GM10266 (cell line): ENCODE results near the gene RECQL.

Experiments
- DNase-seq: peaks from one replicate; pipeline ENCODE4 v3.0.0; 2012; ENCODE audit errors: extremely low spot score
- CTCF ChIP-seq: IDR thresholded peaks from 2 replicates; pipeline ENCODE4 v1.5.1; 2012; ENCODE audit warnings: mild to moderate bottlenecking, low read depth; ENCODE audit not compliant: control insufficient read depth, insufficient read depth; ENCODE audit errors: missing control alignments

Gene RECQL

DNA sequence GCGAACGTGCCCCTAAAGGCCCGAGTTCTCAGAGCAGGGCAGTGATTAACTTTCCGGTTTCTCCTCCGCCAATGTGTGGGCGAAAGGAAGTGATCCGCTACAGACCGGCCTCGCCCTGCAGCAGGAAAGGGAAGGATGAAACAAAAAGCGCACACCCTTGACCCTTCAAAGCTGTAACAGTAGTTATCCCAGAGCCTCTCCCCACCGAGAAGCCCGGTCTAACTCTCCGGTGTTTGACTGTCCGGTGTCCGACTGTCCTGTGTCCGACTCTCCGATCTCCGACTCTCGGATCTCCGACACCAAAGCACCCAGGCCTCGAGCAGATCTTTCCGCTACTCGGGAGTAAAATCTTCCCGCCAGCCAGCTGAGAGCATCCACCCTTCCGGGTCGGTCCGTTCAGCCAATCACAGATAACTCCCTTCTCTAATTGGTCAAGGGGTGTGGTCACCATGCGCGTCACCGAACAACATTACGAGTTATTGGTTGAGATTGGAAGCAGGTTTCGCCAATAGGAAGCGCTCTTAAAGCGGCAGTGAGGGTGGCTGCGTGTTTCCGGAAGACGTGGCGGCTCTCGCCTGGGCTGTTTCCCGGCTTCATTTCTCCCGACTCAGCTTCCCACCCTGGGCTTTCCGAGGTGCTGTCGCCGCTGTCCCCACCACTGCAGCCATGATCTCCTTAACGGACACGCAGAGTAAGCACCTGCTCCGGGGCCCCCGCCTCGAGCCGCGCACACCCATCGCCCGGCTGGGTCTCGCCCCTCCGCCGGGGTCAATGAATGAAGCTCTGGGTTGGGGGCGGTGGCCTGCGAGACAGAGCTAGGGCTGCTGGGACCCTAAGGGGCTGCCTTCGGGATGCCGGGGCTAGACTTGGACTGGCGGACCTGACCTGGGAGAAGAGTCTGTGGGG is at the start of gene RECQL, which contains the start of gene GOLT1B:
Gene RECQL (minus strand): TSS at position 378 of the 906 bp plus-strand sequence. CDS start 2,065 bp downstream, outside the sequence.
Gene GOLT1B (plus strand): TSS at position 532 of the 906 bp plus-strand sequence. CDS start 135 bp downstream, at position 667.
- TF ChIP-seq CTCF = no peak
- peak; percentile 90 for DNase-seq

GRCh38 chr12:21547437-21547836 is 46.0 kb upstream of the RECQL start:
- DNase-seq = no peak
- TF ChIP-seq CTCF = no peak

- DNase-seq = no peak
- TF ChIP-seq CTCF = no peak
These were observed 45.3 kb upstream of the RECQL start for GRCh38 chr12:21546716-21547115.

GRCh38 chr12:21545557-21545956 is 44.1 kb upstream of the RECQL start:
- no peak for DNase-seq
- TF ChIP-seq CTCF = no peak

- no peak for TF ChIP-seq CTCF
- no peak for DNase-seq
These were observed 41.7 kb upstream of the RECQL start for GRCh38 chr12:21543151-21543550.

DNA sequence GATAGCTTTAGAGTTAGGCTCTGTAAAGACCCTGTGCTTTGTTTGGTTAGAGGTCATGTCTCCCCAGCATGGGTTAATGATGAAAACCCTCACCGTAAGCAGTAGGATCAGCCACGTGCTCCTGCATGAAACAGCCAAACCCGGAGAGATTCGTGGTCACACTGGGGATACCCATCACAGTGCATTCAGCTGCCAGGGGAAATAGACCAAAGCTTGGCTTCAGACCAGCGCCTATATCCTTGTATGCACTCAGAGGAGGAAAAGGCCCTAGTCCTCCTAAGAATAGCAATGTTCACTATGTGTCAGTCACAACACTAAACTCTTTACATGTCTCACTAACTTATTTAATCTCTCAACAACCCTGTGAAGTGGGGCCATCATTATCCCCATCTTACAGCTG is 41.0 kb upstream of the RECQL start:
- no peak for TF ChIP-seq CTCF
- DNase-seq = no peak

DNA sequence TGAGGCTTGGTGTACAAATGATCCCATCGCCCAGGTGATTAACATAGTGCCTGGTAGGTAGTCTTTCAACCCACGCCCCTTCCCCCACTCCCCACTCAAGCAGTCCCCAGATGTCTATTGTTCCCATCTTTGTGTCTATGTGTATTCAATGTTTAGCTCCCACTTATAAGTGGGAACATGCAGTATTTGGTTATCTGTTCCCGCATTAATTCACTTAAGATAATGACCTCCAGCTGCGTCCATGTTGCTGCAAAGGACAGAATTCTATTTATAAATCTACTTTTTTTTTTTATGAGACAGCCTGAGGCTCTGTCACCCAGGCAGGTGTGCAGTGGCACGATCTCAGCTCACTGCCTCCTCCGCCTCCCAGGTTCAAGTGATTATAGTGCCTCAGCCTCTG is 40.3 kb upstream of the RECQL start:
- no peak for TF ChIP-seq CTCF
- no peak for DNase-seq
